ENCODE measurements around the gene CREB1.
"Not testable (repeated sequence)": the region's sequence is repeated elsewhere in the genome, so short reads cannot be mapped to it uniquely, and the experiment has no call there.

The CREB1 gene

DNA sequence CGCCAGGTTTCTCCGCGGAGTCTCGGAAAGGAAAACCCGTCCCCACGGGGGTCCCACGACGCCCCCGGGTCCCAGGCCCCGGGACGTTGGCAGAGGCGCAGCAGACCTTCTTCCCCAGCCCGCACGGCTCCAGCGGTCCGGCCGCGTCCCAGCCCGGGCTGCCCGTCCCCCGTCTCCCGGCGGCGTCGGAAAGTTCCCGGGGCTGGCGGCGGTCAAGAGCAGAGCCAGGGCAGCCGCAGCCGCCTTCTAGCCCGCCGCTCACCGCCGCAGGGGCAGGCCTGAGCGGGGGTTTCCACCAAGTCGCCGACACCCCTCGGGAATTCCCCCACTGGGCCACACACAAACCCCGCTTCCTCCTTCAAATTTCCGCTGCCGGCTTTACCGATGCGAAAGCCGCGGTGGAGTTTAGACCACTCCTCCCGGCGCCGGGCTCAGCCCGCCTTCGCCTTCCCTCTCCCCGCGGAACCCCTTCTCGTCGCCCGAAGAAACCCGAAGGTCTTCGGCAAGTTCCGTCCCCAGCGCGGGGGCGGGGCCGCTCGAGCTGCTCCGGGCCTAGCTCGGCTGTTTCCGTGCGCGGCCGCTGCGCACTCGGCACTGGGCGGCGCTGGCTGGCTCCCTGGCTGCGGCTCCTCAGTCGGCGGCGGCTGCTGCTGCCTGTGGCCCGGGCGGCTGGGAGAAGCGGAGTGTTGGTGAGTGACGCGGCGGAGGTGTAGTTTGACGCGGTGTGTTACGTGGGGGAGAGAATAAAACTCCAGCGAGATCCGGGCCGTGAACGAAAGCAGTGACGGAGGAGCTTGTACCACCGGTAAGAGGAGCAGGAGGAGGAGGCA lies at the start of gene CREB1:
Gene CREB1, plus strand, starts transcription at position 633 of the 830 bp plus-strand sequence. CDS start 25,674 bp downstream, outside the sequence.
- DNase-seq (ENCODE audit: low spot score): peak; percentile 97

DNA sequence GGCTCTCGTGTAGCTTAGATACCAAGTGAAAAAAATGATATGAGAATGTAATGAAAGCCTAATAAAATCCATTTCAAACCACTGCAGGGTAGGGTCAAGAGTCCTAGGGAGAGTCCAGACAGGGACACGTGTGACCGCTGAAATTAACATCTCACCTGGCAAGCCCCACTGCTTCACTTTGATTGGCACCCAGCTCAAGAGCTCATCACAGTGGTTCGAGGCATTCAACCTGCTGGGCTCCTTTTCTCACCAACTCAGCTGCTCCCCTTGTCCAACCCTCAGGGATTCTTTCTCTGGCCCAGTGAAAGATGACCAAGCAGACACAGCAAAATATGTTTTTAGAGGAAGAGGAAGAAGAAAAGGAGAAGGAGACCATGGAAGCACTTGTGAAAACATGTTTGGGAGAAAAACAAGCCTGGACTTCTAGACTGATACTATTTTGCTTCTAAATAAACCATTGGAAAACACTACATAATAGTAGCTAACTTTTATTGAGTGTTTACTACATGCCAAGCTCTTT lies 49.2 kb upstream of the CREB1 start:
- no peak for DNase-seq (ENCODE audit: low spot score)

DNA sequence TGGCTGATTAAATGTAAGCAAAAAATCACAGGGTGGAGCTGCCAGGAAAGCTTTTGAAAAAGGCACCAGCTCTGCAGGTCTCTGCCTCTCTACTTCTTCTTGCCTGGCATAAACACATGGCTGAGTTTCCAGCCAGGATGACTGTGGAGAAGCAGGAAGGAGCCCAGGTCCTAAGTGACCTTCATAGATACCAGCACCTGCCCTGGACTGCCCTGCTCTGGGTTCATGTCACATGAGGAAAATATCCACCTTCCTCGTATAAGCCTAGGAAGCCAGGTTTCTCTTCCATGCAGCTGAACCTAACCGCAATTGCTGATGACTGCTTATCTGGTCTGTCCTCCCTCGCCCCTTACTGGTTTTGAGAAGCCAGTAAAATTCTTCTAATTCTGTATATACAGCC lies 47.8 kb upstream of the CREB1 start:
- no peak for DNase-seq (ENCODE audit: low spot score)

- DNase-seq (ENCODE audit: low spot score): no peak
Observed at GRCh38 chr2:207482630-207483029, 47.1 kb upstream of the CREB1 start.

DNA sequence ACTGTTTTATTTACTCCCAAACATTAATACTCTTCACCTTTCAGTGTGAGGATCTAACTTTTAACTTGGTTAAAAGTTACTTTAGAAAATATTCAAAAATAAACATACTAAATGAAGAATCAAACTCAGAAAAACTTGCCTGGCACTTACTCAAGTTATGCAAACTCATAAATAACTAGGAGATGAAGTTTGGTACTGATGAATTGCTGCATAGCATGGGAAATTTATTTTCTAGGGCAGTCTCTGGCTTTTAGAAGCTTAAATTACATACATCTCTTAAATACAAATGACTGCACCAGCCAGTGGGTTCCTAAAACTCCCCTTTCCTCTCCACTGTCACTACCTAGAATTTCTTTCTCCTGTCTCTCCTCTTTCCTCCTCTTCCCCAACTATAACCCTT lies 46.7 kb upstream of the CREB1 start:
- no peak for DNase-seq (ENCODE audit: low spot score)

DNA sequence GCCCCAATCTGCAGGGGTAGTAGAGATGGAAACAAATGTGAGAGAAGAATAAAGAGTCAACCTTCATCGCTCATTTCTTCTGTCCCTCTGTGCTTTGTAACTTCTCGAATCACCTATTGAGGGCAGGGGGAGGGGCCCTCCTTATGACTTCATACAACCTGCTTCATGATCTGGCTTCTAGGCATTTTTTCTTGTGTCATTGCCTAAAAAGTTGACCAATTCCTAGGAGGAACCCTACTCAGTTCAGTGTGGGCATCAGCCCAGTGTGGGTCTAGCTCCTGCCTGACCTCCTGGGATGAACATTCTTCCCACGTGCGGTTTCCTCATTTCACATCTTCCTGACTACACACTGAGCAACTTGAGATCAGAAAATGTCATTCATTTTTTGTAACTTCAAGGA lies 46.3 kb upstream of the CREB1 start:
- DNase-seq (ENCODE audit: low spot score): no peak

GRCh38 chr2:207484444-207485391 lies 45.0 kb upstream of the CREB1 start:
- no peak for DNase-seq (ENCODE audit: low spot score)

- no peak for DNase-seq (ENCODE audit: low spot score)
Observed at GRCh38 chr2:207487650-207488311, 42.0 kb upstream of the CREB1 start.

- DNase-seq (ENCODE audit: low spot score): no peak
Observed at GRCh38 chr2:207489251-207489650, 40.5 kb upstream of the CREB1 start.

DNA sequence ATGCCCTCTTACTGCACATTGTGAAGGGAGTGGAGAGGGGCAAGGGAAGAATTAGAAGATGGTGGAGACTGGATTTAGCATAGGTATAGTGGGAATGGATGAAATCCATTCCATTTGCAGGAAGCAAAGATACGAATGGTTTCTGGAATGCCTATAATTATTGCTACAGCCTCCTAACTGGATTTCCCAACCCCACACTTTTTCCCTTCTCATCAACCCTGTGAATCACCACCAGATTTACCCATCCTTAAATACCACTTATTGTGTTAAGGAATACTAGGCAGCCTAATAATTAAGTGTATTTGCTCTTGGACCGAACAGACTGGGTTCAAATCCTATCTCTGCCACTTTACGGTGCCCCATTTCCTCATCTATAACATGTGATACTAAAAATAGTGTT lies 39.3 kb upstream of the CREB1 start:
- no peak for DNase-seq (ENCODE audit: low spot score)

GRCh38 chr2:207491086-207491485 lies 38.7 kb upstream of the CREB1 start:
- no peak for DNase-seq (ENCODE audit: low spot score)

- no peak for DNase-seq (ENCODE audit: low spot score)
Observed at GRCh38 chr2:207491956-207492355, 37.8 kb upstream of the CREB1 start.

DNA sequence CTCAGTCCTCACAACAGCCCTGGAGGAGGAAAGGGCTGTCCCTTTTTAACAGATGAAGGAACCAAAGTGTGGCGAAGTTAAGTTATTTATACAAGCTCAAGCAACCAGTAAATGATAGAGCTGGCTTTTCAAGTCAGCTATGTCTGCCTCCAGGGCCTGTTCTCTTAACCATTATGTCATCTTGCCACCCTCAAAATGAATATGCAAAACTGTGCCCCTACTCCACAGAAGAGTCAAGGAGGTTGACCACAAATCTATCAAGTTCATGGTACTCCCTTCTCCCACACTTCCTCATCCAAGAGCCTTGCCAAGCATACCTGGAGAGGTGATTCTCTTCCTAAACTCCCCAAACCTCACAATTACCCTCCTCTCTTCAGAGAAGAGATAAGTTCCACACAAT lies 37.3 kb upstream of the CREB1 start:
- no peak for DNase-seq (ENCODE audit: low spot score)

DNA sequence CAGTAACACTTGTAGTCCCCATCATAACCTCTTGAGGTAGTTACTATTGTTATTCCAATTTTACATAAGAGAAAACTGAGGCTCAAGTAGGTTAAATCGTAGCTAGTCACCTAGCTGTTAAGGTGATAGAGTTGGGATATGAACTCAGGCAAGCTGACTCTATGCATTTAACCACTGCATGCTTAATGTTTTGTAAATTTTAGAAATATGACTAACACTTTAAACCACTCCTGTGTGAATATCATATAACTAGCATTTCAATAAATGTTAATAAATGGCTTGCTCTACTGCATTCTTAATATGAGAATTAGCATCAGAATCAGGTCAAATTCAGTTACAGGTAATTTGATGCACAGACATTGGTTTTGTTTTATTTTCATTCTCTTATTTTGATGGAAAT lies 35.6 kb upstream of the CREB1 start:
- DNase-seq (ENCODE audit: low spot score): no peak

GRCh38 chr2:207496936-207497335 lies 32.8 kb upstream of the CREB1 start:
- DNase-seq (ENCODE audit: low spot score): not testable (repeated sequence)

DNA sequence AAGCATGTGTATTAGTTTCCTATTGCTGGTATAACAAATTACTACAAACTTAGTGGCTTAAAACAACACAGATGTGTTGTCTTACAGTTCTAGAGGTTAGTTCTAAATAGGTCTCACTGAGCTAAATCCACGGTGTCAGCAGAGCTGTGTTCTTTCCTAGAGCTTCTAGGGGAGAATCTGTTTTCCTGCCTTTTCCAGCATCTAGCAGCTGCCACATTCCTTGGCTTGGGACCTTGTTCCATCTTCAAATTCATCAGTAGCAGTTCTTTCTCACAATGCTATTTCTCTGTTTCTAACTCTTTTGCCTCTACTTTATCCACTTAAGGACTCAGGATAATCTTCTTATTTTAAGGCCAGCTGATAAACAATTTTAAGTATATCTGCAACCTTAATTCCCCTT lies 32.2 kb upstream of the CREB1 start:
- DNase-seq (ENCODE audit: low spot score): no peak

DNA sequence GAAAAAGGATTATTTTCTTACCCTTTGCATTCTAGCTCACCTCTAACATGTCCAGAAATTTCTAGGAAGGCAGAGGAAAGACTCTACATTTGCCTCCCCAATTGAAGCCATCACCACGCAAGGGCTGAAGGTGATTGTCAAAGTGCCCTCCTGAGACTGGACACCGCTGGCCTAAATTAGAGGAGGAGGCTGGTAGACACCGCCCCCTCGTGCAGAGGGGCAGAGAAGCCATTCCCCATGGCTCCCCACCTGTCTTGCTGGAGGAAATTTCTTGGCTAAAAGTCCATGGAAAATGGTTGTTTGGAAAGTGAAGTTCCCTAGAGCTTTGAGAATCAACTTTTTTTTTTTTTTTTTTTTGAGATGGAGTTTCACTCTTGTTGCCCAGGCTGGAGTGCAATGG lies 31.3 kb upstream of the CREB1 start:
- no peak for DNase-seq (ENCODE audit: low spot score)

GRCh38 chr2:207499114-207499513 lies 30.6 kb upstream of the CREB1 start:
- no peak for DNase-seq (ENCODE audit: low spot score)

DNA sequence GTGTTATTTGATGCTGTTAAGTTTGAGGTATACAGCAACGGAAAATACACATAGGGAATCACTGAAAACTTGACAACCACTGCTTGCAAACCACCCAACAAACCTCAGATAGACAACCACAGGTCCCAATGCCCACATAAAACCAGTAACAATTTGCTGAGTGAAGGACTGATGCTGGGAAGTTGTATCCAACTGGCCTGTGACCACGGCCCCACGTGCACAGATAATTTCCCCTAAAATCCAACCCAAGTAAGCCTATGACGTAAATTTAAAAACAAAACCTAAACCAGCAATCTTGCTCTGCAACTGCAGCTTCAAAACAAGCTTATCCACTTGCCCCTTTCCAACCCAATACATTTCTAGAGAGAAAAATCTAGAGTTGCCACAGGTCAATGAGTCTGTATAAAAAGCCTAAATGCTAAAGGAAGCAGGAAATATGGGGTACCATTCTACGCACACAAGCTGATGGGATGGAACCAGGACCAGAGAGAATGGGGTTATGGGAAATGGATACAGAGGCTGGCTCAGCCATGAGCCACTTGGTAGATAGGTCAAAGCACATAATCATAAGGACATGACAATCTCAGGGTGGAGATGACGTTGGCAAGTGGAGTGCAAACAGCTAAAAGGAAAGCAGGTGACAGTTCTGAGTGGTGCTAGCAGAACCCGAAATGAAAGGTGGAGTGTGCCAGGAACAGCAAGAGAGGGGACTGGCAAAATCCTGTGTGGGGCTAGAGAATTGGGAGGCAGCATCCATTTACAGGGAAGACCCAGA lies 27.8 kb upstream of the CREB1 start:
- DNase-seq (ENCODE audit: low spot score): no peak

DNA sequence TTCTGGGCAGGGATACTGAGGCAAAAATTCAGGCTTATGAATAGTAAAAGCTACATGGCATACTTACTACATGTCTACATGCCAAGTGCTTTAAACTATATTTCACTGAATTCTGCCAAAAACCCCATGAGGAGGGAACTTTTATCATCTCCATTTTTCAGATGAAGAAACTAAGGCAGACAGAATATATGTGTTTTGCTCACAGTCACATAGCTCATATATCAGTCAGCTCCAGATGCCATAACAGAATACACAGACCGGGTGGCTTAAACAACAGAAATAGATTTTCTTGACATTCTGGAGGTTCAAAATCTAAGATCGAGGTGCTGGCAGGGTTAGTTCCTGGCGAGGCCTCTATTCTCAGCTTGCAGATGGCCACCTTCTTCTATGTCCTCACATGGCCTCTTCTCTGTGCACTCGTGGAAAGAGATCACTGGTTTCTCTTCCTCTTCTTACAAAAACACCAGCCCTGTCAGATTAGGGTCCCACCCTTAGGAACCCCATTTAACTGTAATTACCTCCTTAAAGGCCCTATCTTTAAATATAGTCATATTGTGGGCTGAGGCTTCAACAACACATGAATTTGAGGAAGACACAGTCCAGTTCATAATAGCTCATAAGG lies 27.1 kb upstream of the CREB1 start:
- no peak for DNase-seq (ENCODE audit: low spot score)

- DNase-seq (ENCODE audit: low spot score): no peak
Observed at GRCh38 chr2:207503234-207503633, 26.5 kb upstream of the CREB1 start.

Measured in D341Med (cell line).